DMS53 (cell line): ENCODE results near the gene SBK2.
"Not testable (repeated sequence)": the region's sequence is repeated elsewhere in the genome, so short reads cannot be mapped to it uniquely, and the experiment has no call there.

Experiments
- DNase-seq: peaks from one replicate; lab custom pipeline; 2025; lab: John Stamatoyannopoulos, UW

SBK2 gene, protein sequence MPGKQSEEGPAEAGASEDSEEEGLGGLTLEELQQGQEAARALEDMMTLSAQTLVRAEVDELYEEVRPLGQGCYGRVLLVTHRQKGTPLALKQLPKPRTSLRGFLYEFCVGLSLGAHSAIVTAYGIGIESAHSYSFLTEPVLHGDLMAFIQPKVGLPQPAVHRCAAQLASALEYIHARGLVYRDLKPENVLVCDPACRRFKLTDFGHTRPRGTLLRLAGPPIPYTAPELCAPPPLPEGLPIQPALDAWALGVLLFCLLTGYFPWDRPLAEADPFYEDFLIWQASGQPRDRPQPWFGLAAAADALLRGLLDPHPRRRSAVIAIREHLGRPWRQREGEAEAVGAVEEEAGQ

DNA sequence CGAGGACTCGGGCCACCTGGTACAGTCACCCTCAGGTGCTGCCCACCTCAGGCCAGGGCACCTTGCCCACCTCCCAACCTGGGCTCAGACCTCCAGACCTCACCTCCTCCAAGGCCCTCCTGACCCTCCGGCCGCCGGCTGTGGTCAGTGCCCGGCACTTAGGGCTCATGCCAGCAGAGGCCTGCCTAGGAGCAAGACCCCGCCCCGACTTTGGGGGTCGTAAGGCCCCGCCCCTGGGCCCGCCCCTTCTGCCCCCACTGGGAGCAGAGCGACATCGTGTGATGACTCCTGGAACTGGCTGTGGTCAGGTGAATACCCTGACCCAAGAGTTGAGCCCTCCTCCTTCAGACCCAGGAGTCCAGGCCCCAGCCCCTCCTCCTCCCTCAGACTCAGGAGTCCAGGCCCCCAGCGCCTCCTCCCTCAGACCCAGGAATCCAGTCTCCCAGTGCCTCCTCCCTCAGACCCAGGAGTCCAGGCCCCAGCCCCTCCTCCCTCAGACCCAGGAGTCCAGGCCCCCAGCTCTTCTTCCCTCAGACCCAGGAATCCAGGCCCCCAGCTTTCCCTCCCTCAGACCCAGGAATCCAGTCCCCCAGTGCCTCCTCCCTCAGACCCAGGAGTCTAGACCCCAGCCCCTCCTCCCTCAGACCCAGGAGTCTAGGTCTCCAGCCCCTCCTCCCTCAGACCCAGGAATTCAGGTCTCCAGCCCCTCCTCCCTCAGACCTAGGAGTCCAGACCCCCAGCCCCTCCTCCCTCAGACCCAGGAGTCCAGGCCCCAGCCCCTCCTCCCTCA is at the start of gene SBK2:
TSS of gene SBK2 (minus strand) at position 183 of the 790 bp plus-strand sequence. CDS start 839 bp downstream, outside the sequence.
- DNase-seq = no peak

DNA sequence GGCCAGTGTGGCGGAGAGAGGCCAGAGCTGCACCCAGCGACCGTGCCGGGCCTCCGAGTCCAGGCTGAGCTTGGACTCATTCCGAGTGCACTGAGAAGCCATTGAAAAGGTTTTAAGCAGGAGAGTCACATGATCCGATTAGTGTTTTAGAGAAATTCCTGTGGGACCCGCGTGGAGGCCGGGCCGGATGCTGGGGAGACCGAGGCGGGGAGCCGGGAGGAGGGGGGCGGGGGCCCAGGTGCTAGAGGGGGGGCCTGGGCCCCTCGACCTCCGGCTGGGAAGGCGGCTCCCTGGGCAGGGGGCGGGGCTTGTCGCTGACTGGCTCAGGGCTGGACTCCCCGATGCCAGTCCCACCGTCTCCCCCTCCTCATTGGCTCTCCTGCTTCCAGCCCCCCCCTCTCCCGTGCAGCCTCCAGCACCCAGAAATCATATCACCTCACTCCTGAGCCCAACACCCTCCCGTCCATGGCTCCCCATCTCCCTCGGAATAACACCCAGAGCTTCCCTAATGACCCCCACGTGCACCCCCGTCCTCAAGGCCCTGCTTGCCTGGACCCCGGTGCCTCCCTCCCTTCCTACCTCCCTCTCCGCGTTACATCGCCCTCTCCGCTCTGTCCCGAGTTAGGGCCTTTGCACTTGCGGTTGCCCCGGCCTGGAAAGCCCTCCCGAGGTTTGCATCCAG is 48.9 kb upstream of the SBK2 start:
- peak; percentile 77 for DNase-seq

DNA sequence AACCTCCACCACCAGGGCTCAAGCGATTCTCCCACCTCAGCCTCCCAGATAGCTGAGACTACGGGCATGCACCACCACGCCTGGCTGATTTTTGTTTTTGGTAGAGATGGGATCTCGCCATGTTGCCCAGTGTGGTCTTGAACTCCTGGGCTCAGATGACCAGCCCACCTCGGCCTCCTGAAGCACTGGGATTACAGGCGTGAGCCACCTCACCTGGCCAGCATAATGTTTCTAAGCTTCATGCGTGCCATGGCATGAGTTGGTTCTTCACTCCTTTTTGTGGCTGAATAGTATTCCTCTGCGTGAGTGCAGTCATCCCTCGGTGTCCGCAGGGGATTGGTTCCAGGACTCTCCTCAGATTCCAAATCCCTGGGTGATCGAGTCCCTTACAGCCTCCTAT is 47.9 kb upstream of the SBK2 start:
- DNase-seq = no peak

DNA sequence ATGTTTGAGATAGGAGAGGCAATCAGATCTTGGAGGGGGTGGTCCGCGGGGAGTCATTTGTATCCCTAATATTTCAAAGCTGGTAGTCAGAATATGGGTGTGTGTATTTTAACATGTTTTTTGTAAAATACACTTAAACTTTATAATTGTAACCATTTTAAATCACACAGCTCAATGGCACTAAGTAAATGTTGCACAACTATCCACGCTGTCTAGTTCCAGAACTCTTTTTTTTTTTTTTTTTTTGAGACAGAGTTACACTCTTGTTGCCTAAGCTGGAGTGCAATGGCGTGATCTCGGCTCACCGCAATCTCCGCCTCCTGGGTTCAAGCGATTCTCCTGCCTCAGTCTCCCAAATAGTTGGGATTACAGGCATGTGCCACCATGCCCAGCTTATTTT is 47.0 kb upstream of the SBK2 start:
- DNase-seq = not testable (repeated sequence)

DNA sequence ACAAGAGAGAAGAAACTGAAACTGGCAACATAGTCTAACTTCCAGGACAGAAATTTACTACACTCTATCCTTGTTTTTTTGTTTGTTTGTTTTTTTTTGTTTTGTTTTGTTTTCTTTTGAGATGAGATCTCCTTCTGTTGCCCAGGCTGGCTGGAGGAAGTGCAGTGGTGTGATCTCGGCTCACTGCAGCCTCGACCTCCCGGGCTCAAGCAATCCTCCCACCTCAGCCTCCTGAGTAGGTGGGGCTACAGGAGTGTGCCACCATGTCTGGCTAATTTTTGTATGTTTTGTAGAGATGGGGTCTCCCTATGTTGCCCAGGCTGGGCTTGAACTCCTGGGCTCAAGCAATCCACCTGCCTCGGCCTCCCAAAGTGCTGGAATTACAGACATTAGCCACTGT is 45.4 kb upstream of the SBK2 start:
- not testable (repeated sequence) for DNase-seq

DNA sequence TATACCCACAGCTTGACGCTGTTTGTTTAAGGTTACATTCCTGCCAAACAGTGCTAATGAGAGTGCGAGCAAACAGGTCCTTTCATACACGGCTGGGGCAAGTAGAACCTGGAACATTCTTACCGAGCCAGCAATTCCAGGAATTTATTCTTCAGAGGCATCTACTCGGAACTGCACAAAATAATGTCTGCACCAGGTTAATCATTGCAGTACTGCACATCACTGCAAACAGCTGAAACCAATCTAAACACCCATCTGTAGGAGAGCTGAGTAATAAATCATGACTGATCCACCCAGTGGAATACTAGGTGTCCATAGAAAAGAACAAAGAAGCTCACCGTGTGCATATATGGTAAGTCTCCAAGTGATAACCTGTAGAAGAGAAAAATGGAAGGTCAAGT is 44.9 kb upstream of the SBK2 start:
- peak; percentile 84 for DNase-seq

DNA sequence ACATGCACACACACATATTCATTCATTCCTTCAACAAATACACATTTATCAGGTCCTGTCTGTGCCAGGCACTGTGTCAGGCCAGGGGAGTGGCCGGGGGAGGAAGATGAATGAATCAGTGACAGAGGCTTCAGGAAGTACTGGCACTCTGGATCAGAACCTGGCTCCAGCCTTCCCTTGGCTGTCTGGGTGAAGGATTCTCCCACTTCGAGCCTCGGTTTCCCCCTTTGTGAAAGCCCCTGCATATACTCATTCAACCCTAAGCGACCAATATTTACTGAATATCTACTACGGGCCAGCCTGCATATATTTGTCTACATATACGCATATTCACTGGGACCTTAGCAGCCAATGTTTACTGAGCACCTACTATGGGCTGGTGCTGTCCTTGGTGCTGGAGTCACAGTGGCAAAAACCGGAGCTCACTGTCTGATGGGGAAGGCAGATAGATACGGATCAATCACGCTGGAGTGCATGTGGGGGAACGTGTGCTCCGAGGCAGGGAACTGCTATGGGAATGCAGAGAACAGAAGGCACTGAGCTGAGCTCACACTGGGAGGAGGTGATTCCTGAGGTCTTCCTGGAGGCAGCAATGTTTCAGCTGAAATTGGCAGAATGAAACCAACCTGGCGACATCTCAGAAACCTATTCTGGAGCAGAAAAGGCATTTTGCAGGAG is 44.4 kb upstream of the SBK2 start:
- peak; percentile 78 for DNase-seq

DNA sequence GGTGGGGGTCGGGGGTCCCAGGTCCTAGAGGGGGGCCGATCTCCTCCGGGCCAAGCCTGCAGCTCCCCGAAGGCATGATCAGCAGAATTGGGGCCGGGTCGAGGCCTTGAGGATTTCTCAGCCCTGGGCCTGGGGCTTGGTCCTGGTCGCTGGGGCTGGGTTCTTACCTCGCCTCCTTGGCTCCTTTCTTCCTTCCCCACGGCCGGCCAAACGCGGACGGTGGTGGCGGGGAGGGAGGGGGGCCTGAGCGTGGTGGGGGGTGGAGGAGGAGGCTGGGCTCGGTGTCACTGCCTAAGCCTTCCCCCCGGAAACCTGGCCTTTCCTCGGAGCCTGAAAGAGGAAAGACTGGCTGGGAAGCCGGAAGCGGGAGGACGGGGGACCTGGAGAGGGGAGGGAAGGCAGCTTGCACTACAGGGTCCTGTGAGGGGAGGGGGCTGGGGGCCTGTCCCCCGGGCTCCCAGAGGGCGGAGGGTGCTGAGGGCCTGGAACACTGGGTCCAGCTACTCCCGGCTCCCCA is 43.8 kb upstream of the SBK2 start, which contains the start of gene ZNF579:
TSS of gene ZNF579 (minus strand) at position 221 of the 517 bp plus-strand sequence. CDS start 1,209 bp downstream, outside the sequence.
- peak; percentile 95 for DNase-seq

DNA sequence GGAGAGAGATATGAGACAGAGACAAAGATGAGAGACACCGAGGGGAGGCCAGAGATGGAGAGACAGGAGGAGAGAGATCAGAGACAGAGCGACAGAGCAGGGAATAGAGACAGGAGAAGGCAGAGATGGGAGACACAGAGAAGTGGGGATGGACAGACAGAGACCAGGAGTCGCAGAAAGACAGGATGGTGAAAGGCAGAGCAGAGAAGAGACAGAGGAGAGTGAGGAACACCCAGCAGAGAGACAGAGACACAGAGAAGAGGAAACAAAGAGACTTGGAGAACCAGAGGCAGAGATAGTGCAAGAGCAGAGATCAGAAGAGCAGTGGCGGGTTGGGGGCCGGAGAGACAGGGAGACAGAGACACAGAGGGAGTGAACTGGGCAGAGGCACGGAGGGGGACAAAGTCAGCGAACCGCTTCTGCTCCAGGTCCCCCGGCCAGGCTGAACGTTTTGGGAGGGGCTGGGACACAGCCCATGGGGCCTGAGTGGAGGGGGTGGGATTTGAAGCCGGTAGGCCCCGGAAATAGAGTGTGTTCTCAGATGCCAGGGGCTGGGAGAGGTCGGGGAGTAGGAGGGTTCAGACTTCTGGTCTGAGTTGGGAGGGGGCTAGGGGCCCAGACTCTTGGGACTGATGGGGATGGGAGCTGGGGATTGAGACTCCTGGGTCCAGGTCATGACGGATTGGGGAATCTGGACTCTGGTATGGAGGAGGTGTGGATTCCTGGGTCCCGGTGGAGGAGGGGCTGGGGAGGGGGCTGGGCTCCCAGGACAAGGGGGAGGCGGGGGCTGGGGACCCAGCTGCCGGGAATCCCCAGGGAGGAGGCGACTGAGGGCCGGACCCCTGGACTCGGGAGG is 43.1 kb upstream of the SBK2 start:
- DNase-seq = peak; percentile 44

DNA sequence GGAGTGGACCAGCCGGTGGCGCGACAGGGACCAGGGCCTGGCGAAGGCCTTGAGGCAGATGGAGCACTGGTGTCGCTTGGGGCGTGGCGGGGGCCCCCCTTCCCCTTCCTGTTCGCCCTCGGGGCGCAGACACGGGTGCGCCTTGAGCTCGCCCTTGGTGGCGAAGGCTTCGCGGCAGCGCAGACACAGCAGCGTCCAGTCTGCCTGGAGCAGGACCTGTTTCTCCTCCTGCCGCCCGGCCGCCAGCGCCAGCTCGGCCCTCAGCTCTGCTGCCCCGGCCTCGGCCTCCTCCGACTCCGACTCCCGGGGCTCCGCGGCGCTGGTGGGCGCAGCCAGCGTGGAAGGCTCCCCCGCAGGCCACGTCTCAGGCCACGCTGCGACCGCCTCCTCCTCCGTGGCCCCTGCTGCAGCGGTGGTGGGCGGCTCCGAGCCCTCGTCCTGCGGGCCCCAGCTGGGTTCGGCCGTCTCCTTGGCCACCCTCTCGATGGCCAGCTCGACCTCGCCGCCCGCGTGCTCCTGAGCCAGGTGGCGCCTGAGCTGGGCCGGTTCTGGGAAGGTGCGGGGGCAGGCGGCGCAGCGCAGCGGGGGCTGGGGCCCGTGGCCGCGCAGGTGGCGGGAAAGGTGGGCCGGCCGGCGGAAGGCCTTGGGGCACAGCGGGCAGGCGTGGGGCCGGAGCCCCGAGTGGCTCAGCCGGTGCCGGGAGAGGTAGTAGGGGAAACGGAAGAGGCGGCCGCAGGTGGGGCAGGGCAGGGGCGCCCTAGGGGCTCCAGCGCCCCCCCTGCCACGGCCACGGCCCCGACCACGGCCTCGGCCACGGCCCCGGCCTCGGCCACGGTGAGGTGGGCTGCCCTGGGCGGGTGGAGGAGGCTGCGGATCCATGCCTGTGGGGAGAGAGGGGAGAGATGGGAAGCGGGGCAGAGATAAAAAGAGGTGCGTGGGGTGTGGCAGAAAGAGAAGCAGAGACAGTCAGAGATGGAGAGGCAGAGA is 42.1 kb upstream of the SBK2 start:
- DNase-seq = no peak

DNA sequence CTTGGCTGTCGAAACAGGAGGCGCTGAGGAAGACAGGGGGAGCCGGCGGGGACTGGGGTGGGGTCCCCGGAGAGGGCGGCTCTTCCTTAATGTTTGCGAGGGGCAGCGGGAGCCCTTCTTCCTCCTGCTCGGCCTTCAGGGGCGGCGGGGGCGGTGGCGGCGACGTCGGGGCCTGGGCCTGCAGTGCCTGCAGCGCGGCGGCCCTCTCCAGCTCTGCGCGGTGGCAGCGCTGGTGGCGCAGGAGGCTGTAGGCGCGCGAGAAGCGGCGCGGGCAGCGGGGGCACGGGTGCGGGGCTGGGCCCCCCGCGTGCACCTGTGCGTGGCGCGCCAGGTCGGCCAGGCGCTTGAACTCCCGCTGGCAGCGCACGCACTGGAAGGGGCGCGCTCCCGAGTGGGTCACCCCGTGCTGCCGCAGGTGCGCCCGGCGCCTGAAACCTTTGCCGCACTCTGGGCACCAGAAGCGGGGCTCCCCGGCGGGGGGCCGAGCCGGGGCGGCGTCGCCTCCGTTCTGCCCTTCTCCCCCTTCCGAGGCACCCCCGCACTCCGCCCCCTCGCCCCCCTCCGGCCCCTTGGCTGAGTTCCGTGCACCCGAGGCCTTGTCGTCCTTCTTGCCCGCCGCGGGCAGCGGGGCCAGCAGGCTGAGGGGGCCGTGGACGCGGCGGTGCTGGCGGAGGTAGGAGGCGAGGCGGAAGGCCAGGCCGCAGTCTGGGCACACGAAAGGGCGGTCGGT is 41.3 kb upstream of the SBK2 start:
- no peak for DNase-seq

DNA sequence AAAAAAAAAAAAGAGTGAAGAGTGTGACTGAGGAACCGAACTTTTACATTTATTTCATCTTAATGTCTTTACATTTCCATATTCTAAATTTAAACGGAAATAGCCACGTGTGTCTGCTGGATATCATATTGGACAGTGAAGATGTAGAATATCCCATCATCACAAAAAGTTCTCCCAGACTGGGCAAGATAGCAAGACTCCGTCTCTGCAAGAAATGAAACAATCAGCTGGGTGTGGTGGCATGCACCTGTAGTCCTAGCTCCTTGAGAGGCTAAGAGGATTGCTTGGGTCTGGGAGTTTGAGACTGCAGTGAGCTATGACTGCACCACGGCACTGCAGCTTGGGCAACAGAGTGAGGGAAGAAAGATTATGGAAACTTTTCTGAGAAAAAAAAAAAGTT is 39.8 kb upstream of the SBK2 start:
- no peak for DNase-seq

DNA sequence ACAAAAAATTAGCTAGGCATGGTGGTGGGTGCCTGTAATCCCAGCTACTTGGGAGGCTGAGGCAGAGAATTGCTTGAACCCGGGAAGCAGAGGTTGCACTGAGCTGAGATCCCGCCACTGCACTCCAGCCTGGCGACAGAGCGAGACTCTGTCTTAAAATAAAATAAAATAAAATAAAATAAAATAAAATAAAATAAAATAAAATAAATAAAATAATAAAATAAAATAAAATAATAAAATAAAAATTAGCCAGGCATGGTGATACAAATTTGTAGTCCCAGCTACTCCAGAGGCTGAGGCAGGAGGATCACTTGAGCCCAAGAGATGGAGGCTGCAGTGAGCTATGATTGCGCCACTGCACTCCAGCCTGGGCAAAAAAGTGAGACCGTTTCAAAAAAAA is 37.0 kb upstream of the SBK2 start:
- DNase-seq = not testable (repeated sequence)

DNA sequence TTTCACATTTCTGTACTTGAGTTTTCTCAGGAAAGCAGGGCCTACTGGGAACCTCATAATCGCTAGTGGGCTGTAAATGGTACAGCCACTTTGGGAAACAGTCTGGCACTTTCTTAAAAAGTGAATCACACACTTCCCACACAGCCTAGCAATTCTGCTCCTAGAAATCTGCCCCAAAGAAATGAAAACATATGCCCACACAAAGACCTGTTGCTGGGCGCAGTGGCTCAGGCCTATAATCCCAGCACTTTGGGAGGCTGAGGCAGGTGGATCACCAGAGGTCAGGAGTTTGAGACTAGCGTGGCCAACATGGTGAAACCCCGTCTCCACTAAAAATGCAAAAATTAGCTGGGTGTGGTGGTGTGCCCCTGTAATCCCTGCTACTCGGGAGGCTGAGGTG is 32.5 kb upstream of the SBK2 start:
- not testable (repeated sequence) for DNase-seq

DNA sequence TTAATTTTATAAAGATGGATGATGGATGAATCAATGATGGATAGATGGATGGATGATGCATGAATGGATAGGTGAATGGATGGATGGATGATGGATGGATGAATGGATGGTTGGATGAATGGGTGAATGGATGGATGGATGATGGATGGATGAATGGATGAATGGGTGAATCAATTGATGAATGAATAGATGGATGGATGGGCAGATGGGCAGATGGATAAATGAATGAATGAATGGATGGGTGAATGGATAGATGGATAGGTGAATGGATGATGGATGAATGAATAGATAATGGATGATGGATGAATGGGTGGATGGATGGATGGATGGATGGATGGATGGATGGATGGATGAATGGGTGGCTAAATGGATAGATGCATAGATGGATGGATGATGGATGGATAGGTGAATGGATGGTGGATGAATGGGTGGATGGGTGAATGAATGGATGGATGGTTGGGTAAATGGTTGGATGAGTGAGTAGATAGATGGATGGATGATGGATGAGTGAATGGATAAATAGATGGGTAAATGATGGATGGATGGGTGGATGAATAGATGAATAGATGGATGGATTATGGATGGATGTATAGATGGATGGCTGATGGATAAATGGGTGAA is 30.9 kb upstream of the SBK2 start:
- no peak for DNase-seq

DNA sequence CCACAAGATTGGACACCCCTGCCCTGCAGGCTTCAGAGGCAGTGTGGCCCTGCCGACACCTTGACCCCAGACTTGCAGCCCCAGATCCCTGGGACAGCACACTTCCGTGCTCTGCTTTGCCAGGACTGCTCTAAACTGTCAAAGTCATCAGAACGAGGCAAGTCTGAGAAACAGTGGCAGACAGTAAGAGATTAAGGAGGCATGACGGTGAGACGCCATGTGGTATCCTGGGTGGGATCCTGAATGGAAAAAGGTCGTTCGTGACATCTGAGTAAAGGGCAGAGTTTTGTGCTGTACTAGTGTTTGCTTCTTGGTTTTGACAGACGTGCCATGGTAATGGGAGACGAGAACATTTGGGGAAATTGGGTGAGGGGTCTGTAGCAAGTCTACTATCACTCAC is 29.9 kb upstream of the SBK2 start:
- DNase-seq = no peak

DNA sequence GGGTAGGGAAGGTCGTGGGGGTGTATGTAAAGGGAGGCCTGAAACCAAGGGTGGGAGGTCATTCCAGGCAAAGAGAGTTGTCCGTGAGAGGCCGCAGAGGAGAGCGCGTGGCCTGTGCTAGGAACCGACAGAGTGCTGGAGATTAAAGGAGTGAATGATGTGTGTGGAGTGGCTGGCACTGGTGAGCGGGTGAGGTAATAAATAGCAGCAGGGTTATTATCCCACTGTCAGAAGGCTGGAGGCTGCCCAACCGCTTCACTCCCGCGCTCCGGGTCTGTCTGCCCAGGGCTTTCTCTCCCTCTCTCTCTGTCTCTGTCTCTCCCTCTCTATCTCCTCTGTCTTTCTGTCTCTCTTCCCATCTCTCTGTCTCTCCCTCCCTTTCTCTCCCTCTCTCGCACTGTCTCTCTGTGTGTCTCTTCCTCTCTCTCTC is 26.3 kb upstream of the SBK2 start:
- DNase-seq = peak; percentile 51

DNA sequence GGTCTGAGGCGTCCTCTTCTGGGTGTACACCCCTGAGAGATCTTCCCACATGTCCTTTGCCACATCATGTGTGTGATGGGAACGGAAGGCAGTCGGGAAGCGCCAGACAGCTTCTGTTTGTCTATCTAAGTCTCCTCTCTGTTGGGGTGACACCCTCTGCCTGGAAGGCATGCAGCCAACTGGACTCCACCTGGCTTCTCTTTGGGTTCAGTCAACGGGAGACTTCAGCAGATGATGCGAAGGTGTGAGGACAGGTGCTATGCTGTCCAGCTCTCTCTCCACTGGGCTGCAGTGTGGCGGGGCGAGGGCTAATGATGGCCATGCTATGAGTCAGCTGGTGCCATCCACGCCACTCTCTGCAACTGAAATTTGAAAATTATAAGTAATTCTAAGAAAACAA is 22.8 kb upstream of the SBK2 start:
- no peak for DNase-seq
